IMR-90 (cell line): Measurements from ENCODE around the gene C10orf105. TPM values are rescaled to one million over a fixed set of nuclear protein-coding genes. Genes with fewer than 3 reads are reported as not detected.

Source experiments
- ATAC-seq: fragments of 200-7000 bp; cut with Tn5 transposase; 2 replicates; pipeline ENCODE4 v1.9.1; 2020; ENCODE audit warnings: low read depth, mild to moderate bottlenecking, moderate library complexity
- BruUV-seq: library from RNA; stranded (reverse); fragments of 400-500 nt; replicated peaks from 2 replicates; lab custom pipeline; 2021; lab: Mats Ljungman, UMichigan
- CTCF ChIA-PET: fragments of 300-600 bp; formaldehyde crosslinking; extraction: SDS; loops from one replicate; lab custom pipeline; 2021; ENCODE audit warnings: antibody characterized with exemption; lab: Yijun Ruan, JAX
- POLR2A ChIA-PET: fragments of 300-600 bp; sonication (Branson Sonifier 250); formaldehyde crosslinking; loops from one replicate; lab custom pipeline; 2022; ENCODE audit warnings: antibody characterized with exemption; ENCODE audit not compliant: unreplicated experiment; lab: Charles Lee
- DNase-seq: peaks from one replicate; pipeline ENCODE4 v3.0.0; 2013
- H2AFZ ChIP-seq: replicated peaks from 2 replicates; pipeline ENCODE3; 2013; ENCODE audit warnings: low read length, mild to moderate bottlenecking; ENCODE audit not compliant: poor library complexity
- H2AK5ac ChIP-seq: 2 replicates; pipeline ENCODE4 v1.6.1; 2013; ENCODE audit warnings: low read depth, low read length, inconsistent platforms
- H2AK9ac ChIP-seq: replicated peaks from 2 replicates; pipeline ENCODE3; 2013; ENCODE audit warnings: mild to moderate bottlenecking, low read depth, low read length, moderate library complexity; ENCODE audit not compliant: poor library complexity
- H2BK120ac ChIP-seq: 2 replicates; pipeline ENCODE4 v1.6.1; 2013; ENCODE audit warnings: low read depth, low read length, inconsistent platforms
- H2BK15ac ChIP-seq: 3 replicates; pipeline ENCODE4 v1.6.1; 2013; ENCODE audit warnings: low read depth, low read length, inconsistent platforms
- H2BK20ac ChIP-seq: 2 replicates; pipeline ENCODE4 v1.6.1; 2013; ENCODE audit warnings: low read depth, mild to moderate bottlenecking, inconsistent platforms, low read length, moderate library complexity
- H2BK5ac ChIP-seq: 2 replicates; pipeline ENCODE4 v1.6.1; 2013; ENCODE audit warnings: mild to moderate bottlenecking, low read depth, low read length, inconsistent platforms; ENCODE audit not compliant: poor library complexity, severe bottlenecking
- H3K14ac ChIP-seq: replicated peaks from 2 replicates; pipeline ENCODE4 v1.6.1; 2013; ENCODE audit warnings: low read depth, low read length, inconsistent platforms
- H3K18ac ChIP-seq: 2 replicates; pipeline ENCODE4 v1.6.1; 2013; ENCODE audit warnings: low read depth, low read length, control low read depth
- H3K23ac ChIP-seq: 2 replicates; pipeline ENCODE4 v1.6.1; 2013; ENCODE audit warnings: low read depth, low read length, inconsistent platforms
- H3K27ac ChIP-seq: 2 replicates; pipeline ENCODE4 v1.5.1; 2013; ENCODE audit warnings: mild to moderate bottlenecking, control low read depth, low read length; ENCODE audit not compliant: insufficient read depth
- H3K27me3 ChIP-seq: 2 replicates; pipeline ENCODE4 v1.6.1; 2013; ENCODE audit warnings: low read length; ENCODE audit not compliant: control insufficient read depth, insufficient read depth
- H3K36me3 ChIP-seq: 2 replicates; pipeline ENCODE4 v1.6.1; 2013; ENCODE audit warnings: low read length, mixed read lengths; ENCODE audit not compliant: control insufficient read depth, insufficient read depth
- H3K4ac ChIP-seq: 2 replicates; pipeline ENCODE4 v1.6.1; 2013; ENCODE audit warnings: low read depth, low read length, inconsistent platforms
- H3K4me1 ChIP-seq: 2 replicates; pipeline ENCODE4 v1.6.1; 2013; ENCODE audit warnings: low read length, mixed read lengths; ENCODE audit not compliant: control insufficient read depth, insufficient read depth
- H3K4me2 ChIP-seq: 2 replicates; pipeline ENCODE4 v1.6.1; 2013; ENCODE audit warnings: low read depth, mild to moderate bottlenecking, control low read depth, low read length, moderate library complexity
- H3K4me3 ChIP-seq: 2 replicates; pipeline ENCODE4 v1.5.1; 2013; ENCODE audit warnings: low read depth, mild to moderate bottlenecking, control low read depth, low read length, moderate library complexity; ENCODE audit not compliant: insufficient read depth
- H3K56ac ChIP-seq: 2 replicates; pipeline ENCODE4 v1.6.1; 2013; ENCODE audit warnings: low read length, inconsistent platforms; ENCODE audit not compliant: insufficient read depth; ENCODE audit errors: extremely low read depth
- H3K79me1 ChIP-seq, 2 experiments: 2 replicates each; pipeline ENCODE4 v1.6.1; 2013; ENCODE audit warnings: low read length in 2 of 2, inconsistent platforms in 1 of 2, low read depth in 1 of 2
- H3K9ac ChIP-seq: 2 replicates; pipeline ENCODE4 v1.6.1; 2013; ENCODE audit warnings: low read depth, low read length, control low read depth
- H3K9me1 ChIP-seq: 2 replicates; pipeline ENCODE4 v1.6.1; 2013; ENCODE audit warnings: low read length, inconsistent platforms; ENCODE audit not compliant: insufficient read depth
- H3K9me3 ChIP-seq: 2 replicates; pipeline ENCODE4 v1.6.1; 2013; ENCODE audit warnings: low read length; ENCODE audit not compliant: control insufficient read depth, insufficient read depth
- H4K20me1 ChIP-seq: 2 replicates; pipeline ENCODE4 v1.6.1; 2013; ENCODE audit warnings: low read length, inconsistent platforms; ENCODE audit not compliant: insufficient read depth
- H4K5ac ChIP-seq: 2 replicates; pipeline ENCODE4 v1.6.1; 2013; ENCODE audit warnings: mild to moderate bottlenecking, low read depth, low read length, control low read depth
- H4K8ac ChIP-seq, 2 experiments: 2 replicates each; pipeline ENCODE4 v1.6.1; 2013; ENCODE audit warnings: low read depth in 2 of 2, low read length in 2 of 2, control low read depth in 1 of 2, inconsistent platforms in 1 of 2
- H4K91ac ChIP-seq: 2 replicates; pipeline ENCODE4 v1.6.1; 2013; ENCODE audit warnings: low read depth, low read length, inconsistent platforms; ENCODE audit not compliant: insufficient read depth
- BHLHE40 ChIP-seq: fragments of 150-350 bp; IDR thresholded peaks from 2 replicates; pipeline ENCODE4 v1.6.1; 2016; ENCODE audit warnings: mild to moderate bottlenecking, low read depth, low read length
- CEBPB ChIP-seq: IDR thresholded peaks from 2 replicates; pipeline ENCODE4 v1.6.1; 2012; ENCODE audit warnings: low read depth, low read length, improper control_type of control experiment
- CHD1 ChIP-seq: IDR thresholded peaks from 2 replicates; pipeline ENCODE4 v1.6.1; 2012; ENCODE audit warnings: low read depth, low read length, improper control_type of control experiment
- FOS ChIP-seq: fragments of 150-350 bp; IDR thresholded peaks from 2 replicates; pipeline ENCODE4 v1.6.1; 2016; ENCODE audit warnings: low read depth, low read length
- MAFK ChIP-seq: IDR thresholded peaks from 2 replicates; pipeline ENCODE4 v1.6.1; 2012; ENCODE audit warnings: low read depth, low read length, improper control_type of control experiment
- MAZ ChIP-seq: IDR thresholded peaks from 2 replicates; pipeline ENCODE4 v1.6.1; 2012; ENCODE audit warnings: low read depth, mild to moderate bottlenecking, low read length, improper control_type of control experiment, moderate library complexity, borderline replicate concordance
- MXI1 ChIP-seq: IDR thresholded peaks from 2 replicates; pipeline ENCODE4 v1.6.1; 2012; ENCODE audit warnings: low read depth, mild to moderate bottlenecking, low read length, moderate library complexity, borderline replicate concordance
- NFE2L2 ChIP-seq: fragments of 150-350 bp; IDR thresholded peaks from 2 replicates; pipeline ENCODE4 v1.6.1; 2016; ENCODE audit warnings: low read depth, mild to moderate bottlenecking, low read length
- POLR2A ChIP-seq: IDR thresholded peaks from 2 replicates; pipeline ENCODE4 v1.6.1; 2012; ENCODE audit warnings: mild to moderate bottlenecking, low read depth, low read length
- RAD21 ChIP-seq: IDR thresholded peaks from 2 replicates; pipeline ENCODE4 v1.6.1; 2012; ENCODE audit warnings: low read length, improper control_type of control experiment
- RCOR1 ChIP-seq: IDR thresholded peaks from 2 replicates; pipeline ENCODE4 v1.6.1; 2012; ENCODE audit warnings: mild to moderate bottlenecking, low read length, improper control_type of control experiment; ENCODE audit not compliant: insufficient replicate concordance
- RFX5 ChIP-seq: IDR thresholded peaks from 2 replicates; pipeline ENCODE4 v1.8.0; 2012; ENCODE audit warnings: low read depth, mild to moderate bottlenecking, low read length, moderate library complexity
- SMC3 ChIP-seq: fragments of 150-350 bp; IDR thresholded peaks from 2 replicates; pipeline ENCODE4 v1.6.1; 2016; ENCODE audit warnings: low read depth, mild to moderate bottlenecking, antibody characterized with exemption, low read length, moderate library complexity
- WGBS, 2 experiments: methylation state at CpG; one replicate each; pipeline versions ENCODE4 v1.1.5 to v1.1.7; 2013; ENCODE audit warnings: missing lambda C conversion rate in 2 of 2; ENCODE audit not compliant: insufficient read length in 1 of 2; ENCODE audit errors: extremely low coverage in 2 of 2; 5-methylcytosine and 5-hydroxymethylcytosine counted together
- dilution Hi-C: fragments of 300-500 bp; cut with HindIII; formaldehyde crosslinking; loops from one replicate; pipeline ENCODE4 v1.14.3; 2018; ENCODE audit warnings: low sequenced_read_pairs; ENCODE audit not compliant: unreplicated experiment
- in situ Hi-C: fragments of 300-500 bp; cut with MboI; formaldehyde crosslinking; loops from 3 replicates; pipeline ENCODE4 v1.14.3; 2019; ENCODE audit warnings: low sequenced_read_pairs, inconsistent platforms, mixed read lengths
- intact Hi-C: fragments of 100-400 bp; cut with micrococcal nuclease; formaldehyde crosslinking; loops from 2 replicates; pipeline ENCODE4 v1.10.0; 2022
- polyA plus RNA-seq, 3 experiments: library from polyadenylated mRNA; depleted of rRNA; stranded (reverse); fragments of >200 nt; gene quantifications; 2 replicates each; pipeline ENCODE4 v1.2.3, GENCODE V29; 2012; ENCODE audit warnings: low replicate concordance in 1 of 3
- total RNA-seq: library from RNA; depleted of rRNA; stranded (reverse); fragments of >200 nt; gene quantifications from 2 replicates; pipeline ENCODE4 v1.2.3, GENCODE V29; 2012
- TF ChIP-seq, protein P1 (sequence below): conservative IDR thresholded peaks from 2 replicates; pipeline ENCODE4 v1.5.1; 2012; ENCODE audit warnings: mild to moderate bottlenecking, low read depth, low read length, improper control_type of control experiment
- TF ChIP-seq, protein P2 (sequence below): fragments of 150-350 bp; IDR thresholded peaks from 2 replicates; pipeline ENCODE4 v1.6.1; 2016; ENCODE audit warnings: low read depth, mild to moderate bottlenecking, low read length, moderate library complexity, borderline replicate concordance
- TF ChIP-seq, protein P3 (sequence below): fragments of 150-350 bp; IDR thresholded peaks from 2 replicates; pipeline ENCODE4 v1.6.1; 2017; ENCODE audit warnings: mild to moderate bottlenecking, antibody characterized with exemption, low read length, low read depth

Gene C10orf105
- total and polyA plus RNA-seq, 2 of the 4 experiments (the other 2 are of a cell fraction), result under 0.01 TPM; not detected in 1

DNA sequence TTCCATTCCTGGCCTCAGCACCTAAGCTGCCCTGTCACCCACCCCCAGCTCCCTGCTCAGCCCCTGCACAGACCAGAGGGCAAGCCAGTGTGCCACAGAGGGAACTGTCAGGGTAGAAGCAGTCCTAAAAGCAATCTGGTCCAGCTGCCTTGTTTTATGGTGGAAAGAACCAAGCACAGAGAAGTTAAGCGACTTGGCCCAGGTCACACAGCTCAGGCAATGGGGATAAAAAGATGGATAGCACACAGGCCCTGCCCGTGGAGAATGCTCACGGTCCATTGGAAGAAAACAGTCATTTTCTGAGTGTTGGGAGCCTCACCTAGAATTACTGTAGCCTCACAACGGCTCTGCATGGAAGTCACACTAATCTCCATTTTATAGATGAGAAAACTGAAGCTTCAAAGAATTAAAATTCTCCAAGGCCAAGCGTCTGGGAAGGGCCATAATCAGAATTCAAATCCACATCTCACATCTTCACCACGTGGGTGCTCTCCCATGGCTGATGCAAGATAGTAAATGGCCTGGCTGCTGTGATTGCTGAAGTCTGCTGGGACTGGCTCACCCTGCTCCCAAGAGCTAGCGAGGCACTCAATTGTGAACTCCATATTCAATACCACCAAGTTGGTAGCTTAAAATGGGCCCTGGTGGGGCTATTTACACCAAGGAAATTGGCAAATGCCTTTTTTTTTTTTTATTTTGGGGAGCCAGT, 26.8 kb downstream of the C10orf105 start:
- TF ChIP-seq FOS (no peak), MAFK (no peak), NFE2L2 (no peak), RFX5 (no peak), RCOR1 (no peak), RAD21 (no peak), BHLHE40 (no peak), MXI1 (no peak), MAZ (no peak), CEBPB (no peak), POLR2A (no peak), SMC3 (no peak), CHD1 (no peak)
- TF ChIP-seq, protein P1, sequence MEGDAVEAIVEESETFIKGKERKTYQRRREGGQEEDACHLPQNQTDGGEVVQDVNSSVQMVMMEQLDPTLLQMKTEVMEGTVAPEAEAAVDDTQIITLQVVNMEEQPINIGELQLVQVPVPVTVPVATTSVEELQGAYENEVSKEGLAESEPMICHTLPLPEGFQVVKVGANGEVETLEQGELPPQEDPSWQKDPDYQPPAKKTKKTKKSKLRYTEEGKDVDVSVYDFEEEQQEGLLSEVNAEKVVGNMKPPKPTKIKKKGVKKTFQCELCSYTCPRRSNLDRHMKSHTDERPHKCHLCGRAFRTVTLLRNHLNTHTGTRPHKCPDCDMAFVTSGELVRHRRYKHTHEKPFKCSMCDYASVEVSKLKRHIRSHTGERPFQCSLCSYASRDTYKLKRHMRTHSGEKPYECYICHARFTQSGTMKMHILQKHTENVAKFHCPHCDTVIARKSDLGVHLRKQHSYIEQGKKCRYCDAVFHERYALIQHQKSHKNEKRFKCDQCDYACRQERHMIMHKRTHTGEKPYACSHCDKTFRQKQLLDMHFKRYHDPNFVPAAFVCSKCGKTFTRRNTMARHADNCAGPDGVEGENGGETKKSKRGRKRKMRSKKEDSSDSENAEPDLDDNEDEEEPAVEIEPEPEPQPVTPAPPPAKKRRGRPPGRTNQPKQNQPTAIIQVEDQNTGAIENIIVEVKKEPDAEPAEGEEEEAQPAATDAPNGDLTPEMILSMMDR, result no peak
- TF ChIP-seq, protein P2, sequence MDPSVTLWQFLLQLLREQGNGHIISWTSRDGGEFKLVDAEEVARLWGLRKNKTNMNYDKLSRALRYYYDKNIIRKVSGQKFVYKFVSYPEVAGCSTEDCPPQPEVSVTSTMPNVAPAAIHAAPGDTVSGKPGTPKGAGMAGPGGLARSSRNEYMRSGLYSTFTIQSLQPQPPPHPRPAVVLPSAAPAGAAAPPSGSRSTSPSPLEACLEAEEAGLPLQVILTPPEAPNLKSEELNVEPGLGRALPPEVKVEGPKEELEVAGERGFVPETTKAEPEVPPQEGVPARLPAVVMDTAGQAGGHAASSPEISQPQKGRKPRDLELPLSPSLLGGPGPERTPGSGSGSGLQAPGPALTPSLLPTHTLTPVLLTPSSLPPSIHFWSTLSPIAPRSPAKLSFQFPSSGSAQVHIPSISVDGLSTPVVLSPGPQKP, result no peak
- TF ChIP-seq, protein P3, sequence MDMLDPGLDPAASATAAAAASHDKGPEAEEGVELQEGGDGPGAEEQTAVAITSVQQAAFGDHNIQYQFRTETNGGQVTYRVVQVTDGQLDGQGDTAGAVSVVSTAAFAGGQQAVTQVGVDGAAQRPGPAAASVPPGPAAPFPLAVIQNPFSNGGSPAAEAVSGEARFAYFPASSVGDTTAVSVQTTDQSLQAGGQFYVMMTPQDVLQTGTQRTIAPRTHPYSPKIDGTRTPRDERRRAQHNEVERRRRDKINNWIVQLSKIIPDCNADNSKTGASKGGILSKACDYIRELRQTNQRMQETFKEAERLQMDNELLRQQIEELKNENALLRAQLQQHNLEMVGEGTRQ, result no peak
- no peak overlapping the region for H3K14ac ChIP-seq
- ChIA-PET POLR2A (no interaction called here), CTCF (interaction anchor here (0.6 to 0.8 kb wide), 2 partner anchors 15 to 22 kb away, joined by 3 to 7 read pairs; no protein-coding TSS in a partner anchor)
- no TSS peak for BruUV-seq
- H3K4me1 ChIP-seq, result no peaks in the 10 kb centered on the region
- no peaks in the 10 kb centered on the region for H3K36me3 ChIP-seq
- H2BK5ac ChIP-seq, result no peak overlapping the region
- H4K20me1 ChIP-seq, result no peaks in the 10 kb centered on the region
- H3K4me3 ChIP-seq, result no peak overlapping the region
- H3K27me3 ChIP-seq, result peaks cover 8% of the 10 kb centered on the region; the same call in 1 of the 2 replicates
- no peak overlapping the region for H3K56ac ChIP-seq
- no peak overlapping the region for H3K27ac ChIP-seq
- no peak overlapping the region for H3K9ac ChIP-seq
- H4K8ac ChIP-seq, result no peak overlapping the region
- no peak overlapping the region for H2AK9ac ChIP-seq
- no peak overlapping the region for H3K4me2 ChIP-seq
- H4K5ac ChIP-seq, result no peak overlapping the region
- no peak overlapping the region for H3K4ac ChIP-seq
- WGBS, 2 experiments, result no CpG with 5 or more reads among the region's 7 CpGs
- DNase-seq (no peak), ATAC-seq (no peak)
- in situ Hi-C loops (no loop called here), intact Hi-C loops (no loop called here), dilution Hi-C loops (no loop called here)
- no peak overlapping the region for H3K18ac ChIP-seq
- H3K79me1 ChIP-seq, result no peaks in the 10 kb centered on the region
- H2AK5ac ChIP-seq, result no peak overlapping the region
- H2BK15ac ChIP-seq, result no peak overlapping the region
- no peak overlapping the region for H2BK20ac ChIP-seq
- H3K23ac ChIP-seq, result no peak overlapping the region
- H3K9me1 ChIP-seq, result no peaks in the 10 kb centered on the region
- H4K91ac ChIP-seq, result no peak overlapping the region
- H3K9me3 ChIP-seq, result no peaks in the 10 kb centered on the region
- no peak overlapping the region for H2AFZ ChIP-seq
- H2BK120ac ChIP-seq, result no peak overlapping the region
